Anterior cingulate cortex (tissue), 58 donors: ENCODE measurements around the gene RIOX2.
A peak's percentile ranks its signal among the peaks of the same experiment; 100 is the strongest.

Source experiments
- DNase-seq, 58 donors: peaks; one replicate each; lab custom pipeline; 2025; lab: John Stamatoyannopoulos, UW

Gene RIOX2

DNA sequence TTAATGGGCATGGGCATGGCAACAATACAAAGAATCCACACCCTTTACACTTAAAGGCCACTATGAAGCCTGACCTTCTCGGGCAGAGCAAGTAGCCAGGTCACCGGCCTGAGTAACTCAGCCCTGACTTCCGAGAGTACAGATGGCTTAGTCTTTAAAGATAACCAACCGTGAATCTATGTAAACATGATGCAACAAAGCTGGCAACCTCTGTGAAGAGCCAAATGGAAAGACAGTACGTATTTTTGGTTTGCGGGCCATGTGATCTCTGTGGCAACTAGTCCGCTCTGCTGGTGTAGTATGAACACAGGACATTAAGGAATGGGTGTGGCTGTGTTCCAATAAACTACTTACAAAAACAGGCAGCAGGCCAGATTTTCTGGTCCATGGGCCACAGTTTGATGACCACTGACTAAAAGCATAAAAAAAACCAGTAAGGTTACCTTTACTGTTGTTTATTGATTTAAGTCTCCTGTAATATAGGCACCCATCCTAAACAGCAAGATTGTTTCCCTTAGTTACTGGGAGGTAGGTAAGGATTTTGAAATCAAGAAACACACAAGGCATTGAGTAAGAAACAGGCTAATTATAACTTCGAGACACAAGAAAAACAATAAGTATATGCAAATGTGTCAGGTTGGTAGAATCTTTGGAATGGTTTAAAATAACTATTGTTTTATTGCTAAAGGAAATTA lies 14.5 kb downstream of the RIOX2 start:
- DNase-seq: no peak

DNA sequence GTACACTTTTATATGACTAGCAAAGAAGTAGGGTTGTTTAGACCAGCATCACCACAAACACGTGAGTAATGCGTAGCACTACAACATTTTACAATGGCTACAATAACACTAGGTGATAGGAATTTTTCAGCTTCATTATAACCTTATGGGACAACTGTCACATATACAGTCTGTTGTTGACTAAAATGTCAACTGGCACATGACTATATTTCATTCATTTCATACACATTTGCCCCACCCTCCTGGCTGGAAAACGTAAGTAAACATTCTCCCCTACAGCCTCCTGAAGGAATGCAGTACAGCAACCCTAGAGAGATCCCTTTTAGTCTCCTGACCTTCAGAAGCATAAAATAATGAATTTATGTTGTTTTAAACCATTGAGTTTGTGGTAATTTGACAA lies 16.2 kb downstream of the RIOX2 start:
- no peak for DNase-seq

DNA sequence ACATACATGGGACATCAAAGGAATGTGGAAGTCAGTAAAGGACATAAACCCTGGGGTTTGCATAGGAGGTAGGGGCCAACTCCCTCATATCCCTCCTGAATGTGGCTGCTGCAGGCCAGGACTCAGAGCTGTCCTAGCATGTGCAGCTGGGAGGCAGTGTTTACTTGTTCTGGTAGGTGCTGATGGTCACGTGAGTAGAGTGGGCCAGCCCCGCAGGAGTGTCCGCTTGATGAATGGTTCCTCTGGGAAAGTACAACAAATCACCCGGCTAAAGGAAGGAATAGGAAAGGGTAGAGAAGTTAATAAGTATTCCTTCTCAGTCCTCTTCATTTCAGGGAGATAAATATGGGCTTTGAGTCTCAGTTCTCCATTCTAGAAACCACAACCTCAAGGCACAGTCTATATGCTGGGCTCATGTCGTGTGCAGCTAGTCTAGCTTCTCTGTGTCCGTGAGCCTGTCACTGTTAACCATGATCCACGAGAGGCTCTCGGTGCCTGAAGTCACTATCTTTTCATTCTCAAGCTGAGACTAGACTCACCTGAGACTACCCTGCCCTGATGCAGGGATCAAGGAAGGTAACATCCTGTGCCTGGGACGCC lies 17.9 kb downstream of the RIOX2 start:
- no peak for DNase-seq

DNA sequence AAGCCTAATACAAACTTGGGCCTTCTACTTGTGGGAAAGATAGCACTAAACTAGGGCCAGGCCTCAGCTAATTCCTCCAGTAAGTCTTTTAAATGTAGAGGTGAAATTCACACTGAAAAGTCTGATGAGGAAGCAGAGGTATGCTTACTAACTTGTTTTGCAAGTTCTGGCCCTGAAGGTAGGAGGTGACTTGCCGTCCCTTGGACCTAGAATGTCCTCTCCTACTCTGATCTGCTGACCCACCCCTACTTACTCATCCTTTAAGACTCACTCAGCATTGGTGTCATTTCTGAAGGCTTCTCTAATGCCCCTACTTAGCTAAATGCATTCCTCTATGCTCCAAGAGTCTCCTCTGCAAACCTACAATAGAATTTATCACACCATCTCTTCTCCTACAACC lies 19.4 kb downstream of the RIOX2 start:
- DNase-seq: no peak

DNA sequence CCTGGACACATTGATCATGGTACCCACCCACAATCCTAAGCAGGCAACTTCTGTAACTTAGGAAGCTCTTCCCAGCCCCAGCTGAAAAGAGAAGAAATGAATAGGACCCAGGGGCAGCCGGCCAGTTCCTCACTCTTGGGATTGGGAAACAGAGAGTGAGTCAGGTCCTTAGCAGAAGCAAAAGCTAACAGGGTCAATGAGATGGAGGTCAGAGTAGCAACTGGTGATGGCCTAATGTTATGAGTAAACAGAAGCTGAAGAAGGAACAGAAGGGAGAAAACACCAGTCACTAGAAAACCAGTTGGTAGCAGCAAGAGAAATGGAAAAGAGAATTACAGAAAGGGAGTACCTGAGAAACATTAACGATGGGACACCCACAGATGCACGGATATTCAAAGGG lies 20.0 kb downstream of the RIOX2 start:
- DNase-seq: peak in 1 of 58 donors; percentile 10

DNA sequence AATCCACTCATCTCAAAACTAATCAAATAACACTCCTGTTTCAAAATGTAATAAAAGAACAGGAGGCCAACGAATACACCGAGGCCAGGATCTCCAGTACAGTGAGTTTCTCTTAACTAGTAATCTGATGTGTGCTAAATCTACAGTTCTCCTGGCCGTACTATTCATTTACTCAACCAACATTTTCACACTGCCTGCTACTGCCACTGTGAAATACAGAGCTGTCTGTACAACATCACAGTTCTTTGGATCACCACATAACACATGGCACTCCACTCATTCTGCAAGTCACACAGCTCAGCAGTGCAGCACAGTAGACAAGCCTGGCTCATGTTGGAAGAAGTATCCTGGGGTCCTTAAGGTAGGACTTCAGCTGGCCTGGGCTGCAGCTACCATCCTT lies 21.9 kb downstream of the RIOX2 start:
- DNase-seq: peak in 2 of 58 donors; percentile 8 to 23

DNA sequence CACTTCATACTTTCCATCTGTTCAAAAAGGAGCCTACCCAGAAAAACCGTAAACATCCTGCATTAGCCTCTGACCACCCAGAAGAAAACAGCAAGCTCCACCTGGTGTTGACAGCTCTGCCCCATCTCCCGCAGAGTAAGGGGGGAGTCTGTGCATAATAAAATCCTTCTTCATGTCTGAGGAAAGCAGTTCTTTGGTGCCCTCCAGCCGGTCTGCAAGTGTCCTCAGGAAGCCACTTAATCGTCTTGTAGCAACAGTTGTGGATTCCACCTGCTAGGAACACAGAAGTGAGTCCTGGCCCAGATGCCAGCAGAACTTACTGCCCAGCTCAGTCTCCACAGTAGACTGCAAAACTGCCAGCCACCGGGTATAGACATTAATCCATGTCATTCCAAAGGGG lies 22.5 kb downstream of the RIOX2 start:
- no peak for DNase-seq

DNA sequence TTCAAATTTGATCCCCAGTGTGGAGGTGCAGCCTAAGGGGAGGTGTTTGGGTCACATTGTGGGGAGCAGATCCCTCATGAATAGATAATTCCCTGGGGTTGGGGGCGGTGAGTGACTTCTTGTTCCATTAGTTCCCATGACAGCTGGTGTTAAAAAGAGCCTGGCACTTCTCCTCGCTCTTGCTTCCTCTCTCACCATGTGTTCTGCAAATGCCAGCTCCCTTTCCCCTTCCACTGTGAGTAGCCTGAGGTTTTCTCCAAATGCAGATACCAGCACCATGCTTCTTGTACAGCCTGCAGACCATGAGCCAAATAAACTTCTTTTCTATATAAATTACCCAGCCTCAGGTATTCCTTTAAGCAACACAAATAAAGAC lies 23.1 kb downstream of the RIOX2 start:
- peak in 6 of 58 donors; percentile 7 to 28 (median 18) for DNase-seq

DNA sequence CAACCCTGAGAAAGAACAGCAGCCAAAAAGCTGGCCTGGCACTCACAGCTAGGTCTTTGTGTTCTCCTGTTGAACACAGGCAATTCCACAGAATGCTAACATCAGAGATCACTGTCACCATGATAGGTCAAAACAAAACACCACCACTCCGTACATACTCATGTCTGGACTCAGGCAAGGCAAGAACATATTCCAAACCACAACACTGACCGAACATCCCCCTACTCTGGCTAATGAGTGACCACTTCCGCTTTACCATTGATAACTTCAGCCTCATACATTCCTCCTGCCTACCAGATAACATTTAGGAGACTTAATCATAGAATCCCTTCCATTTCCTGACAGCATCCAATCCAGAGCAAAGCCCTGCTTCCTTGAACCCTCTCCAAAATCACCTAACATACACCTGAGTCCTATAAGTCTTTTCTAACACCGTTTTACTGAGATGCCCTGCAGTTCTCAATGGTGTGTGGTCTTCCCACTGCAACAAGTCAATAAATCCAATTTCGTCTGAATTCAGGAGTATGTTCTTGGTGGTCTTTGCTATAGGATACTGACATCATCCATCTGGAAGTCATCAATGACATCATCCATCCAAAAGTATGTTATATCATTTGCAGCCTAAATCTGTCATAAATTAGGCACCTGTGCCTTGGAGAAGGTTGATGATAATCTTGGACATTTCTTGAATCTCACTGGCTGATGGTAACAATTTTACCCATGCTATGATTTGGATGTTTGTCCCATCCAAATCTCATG lies 23.7 kb downstream of the RIOX2 start:
- DNase-seq: no peak

DNA sequence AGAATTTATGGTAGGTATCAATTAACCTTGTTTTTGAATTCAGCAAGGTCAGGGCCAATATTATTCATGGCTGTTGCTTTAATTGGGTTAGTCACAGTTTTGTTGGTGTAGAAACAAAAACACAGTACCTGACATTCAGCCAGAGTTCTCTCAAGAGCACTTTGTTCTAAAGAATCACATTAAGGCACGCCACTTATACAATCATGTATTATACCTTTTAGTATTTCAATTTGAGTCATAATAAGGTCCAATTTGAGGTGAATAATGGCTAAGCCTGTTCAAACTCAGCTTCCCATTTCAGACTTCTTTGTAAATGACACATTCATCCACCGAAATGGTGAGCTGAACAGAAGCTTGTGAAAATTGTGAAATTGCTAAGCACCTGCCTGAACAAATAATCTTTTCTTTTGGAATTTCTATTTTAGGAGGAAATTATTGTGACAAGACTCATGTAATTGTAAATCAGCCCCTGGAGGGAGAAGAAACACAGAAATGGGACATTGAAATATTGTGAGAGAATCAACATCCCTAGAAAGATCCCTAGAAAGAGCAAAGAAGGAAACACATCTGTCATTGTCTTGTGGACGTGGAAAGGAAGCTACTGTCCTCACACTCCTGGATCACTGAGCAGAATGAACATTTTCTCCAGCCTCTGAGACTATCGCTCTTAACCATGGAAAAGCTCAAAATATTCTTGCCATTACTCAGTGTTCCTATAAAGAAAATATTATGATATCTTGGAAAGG lies 29.3 kb downstream of the RIOX2 start:
- DNase-seq: no peak

DNA sequence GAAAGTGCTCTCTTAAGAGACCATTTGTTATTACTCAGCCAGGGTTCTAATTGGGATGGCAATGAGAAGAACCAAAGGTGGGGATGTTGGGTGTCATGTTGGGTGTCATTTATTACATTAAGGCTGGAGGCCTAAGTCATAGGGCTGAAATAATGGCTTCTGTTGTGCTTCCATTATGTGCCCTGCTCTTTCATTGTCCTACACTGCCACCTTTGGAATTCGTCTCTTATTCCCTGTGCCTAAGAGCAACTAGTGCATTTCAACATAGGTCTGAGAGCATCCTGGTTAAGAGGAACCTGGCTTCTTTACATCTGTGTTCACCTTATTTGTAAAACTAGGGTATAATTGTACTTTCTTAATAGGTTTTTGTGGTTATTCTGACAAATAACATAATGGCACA lies 32.2 kb downstream of the RIOX2 start:
- DNase-seq: no peak

DNA sequence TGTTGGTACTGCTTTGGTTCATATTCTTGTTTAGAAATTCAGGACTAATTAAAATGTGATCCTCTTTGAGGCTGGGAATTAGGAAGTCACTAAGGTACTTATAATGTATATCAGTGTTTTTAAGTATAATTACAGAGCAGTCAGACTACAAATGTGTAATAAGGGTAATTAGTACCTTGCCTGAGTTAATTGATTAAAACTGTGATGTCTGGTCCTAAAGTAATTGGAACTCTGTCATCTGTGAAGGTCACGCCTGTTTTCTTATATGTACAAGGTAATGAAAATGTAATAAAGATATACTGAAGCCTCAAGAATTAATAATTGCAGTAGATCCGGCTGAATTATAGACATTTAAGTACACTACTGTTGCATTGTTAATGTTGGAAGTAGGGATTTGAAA lies 32.8 kb downstream of the RIOX2 start:
- no peak for DNase-seq

DNA sequence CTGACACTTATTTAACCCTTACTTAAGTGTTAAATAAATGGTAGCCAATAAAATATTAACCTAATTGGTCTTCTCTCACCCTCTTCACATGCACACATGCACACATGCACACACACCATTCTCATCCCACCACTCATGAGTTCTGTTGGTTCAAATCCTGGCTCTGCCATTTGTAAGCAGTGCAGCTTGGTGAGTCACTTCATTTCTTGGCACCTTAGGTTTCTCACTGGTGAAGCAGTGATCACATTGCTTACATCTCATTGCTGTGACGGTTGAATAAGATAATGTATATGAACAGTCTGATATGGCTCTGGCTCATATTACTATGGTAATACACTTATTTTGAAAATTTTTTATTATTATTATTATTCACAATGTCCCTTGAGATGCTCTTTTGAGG lies 33.8 kb downstream of the RIOX2 start:
- DNase-seq: no peak

DNA sequence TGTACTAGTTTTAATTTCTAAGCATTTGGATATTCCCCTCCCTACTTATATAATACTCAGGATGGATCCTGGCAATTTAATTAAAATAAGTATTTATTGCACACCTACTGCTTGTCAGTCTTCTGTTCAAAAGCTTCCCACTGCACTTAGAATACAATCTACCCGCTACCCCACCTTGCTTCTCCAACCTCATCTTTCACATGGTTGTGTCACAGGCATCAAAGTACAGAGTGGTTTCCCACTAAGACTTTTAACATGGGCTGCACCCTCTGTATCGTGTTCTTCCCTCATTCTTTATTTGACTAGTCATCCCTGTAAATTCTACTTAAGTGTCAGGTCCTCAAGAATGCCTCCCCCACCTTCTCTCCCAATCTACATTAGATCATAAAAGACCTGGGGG lies 35.0 kb downstream of the RIOX2 start:
- DNase-seq: no peak

DNA sequence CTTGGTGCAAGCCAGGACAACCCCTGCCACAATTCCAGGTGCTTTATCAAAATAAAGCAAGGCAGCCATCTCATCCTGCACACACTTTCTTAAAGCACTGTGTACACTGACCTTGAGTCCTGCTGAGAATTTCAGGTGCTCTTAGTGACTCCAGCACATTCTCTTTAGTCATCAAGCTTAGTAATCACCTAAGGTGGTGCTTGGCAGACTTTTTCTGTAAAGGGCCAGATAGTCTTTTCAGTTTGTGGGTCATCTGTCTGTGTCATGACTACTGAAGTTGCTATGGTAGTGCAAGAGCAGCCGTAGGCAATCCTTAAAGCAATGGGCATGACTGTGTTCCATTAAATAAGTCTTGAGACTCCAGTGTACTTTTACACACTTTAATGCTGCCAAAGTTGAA lies 36.4 kb downstream of the RIOX2 start:
- DNase-seq: no peak

DNA sequence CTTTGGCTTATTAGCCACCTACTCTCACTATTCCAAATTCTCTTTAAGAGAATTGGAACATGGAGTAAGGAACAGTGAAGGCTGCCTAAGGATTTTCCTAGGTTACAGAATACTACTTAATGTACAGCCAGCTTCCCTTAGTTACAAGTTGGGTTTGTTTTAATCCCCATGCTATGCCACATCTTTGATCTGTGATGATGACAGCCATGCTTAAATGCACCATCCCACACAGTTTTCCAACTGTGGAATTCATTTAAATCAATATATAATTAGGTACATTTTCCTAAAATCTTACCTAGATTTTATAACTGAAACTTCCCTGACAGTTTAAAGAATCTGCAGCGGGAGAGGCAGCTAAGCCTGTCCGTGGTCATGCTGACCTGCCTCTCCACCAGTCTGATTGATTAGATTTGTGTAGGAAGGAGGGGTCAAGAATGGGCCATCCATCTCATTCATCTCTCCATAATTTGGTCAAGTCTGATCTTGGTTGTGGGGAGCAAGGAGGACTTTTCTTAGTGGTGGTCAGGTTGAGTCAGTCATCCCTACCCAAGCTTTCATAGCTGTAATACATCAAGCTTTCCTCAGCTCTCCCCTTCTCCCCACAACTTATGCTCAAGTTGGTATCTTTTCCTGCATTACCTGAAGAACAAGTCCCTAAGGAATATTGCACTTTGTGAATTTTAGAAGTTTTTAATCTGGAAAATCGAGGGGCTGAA lies 37.1 kb downstream of the RIOX2 start:
- DNase-seq: no peak

DNA sequence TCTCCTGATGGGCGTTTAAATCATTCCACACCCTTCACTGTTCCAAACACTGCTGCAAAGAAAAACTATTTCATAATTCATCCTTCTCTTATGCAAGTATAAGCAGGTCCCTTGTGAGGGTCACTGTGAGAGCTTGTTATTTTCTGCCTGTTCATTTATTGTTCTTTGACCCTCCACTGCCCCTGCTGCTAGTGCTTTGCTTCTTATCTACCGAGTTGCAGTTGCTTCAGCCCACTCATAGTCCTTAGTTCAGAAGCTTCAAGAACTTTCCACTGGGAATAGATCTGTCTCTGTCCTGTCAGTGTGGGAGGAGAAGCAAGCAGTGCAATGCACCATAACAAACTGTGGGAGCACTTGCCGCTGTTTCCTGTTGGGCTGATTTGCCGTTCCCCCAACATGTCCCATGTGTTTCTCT lies 39.8 kb downstream of the RIOX2 start:
- DNase-seq: peak in 1 of 58 donors; percentile 22

DNA sequence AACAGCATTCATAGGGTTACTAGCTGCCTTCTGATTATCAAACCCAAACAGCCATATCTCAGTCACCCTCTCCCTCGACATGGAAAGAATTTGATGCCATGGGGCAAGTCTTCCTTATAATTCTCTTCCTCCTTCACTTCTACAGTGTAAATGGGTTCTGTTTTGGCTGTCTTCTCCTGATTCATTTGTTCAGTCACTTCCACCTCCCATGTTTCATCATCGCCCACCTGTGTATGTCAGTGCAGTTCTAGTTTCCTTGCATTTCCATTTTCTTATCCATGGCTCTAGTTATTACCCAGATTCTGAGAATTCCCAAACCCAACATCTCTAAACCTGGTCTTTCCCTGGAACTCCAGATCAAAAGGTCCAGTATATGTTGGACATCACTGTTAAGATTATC lies 41.0 kb downstream of the RIOX2 start:
- DNase-seq: no peak

DNA sequence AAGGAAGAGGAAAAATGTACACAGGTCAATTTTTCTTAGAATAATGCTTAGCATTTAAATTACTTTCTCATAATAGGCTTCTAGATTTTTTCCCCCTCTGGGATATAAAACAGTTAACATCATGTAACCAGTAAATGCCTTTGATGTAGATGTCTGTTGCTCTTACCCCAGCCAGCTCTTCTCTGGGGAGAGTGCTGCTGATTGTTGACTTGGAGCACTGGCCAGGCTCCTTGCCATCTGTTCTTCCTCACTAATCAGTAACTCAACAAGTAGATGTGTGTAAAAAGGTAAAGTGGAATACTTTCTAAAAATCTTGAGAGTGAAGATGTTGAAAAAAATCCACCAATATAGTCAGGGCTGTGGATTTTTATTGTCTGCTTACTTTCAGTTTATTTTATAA lies 42.2 kb downstream of the RIOX2 start:
- DNase-seq: no peak

DNA sequence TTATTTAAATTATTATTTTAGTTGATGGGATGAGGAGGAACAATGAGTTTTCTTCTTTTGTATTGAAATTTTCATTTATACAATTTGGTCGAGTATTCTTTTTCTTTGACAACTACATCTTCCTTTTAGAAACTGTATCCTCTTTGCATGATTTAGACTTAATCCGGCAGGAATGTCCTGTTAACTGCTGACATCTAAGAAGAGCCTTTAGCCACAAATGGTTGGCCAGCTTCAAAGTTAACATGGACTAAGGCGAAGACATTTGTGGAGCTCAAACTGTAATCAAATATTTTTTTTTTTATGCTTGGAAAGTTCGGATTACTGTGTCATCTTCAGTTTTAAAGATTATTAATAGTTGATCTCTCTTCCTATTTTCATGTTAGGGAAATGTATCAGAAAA lies 43.2 kb downstream of the RIOX2 start:
- DNase-seq: no peak

DNA sequence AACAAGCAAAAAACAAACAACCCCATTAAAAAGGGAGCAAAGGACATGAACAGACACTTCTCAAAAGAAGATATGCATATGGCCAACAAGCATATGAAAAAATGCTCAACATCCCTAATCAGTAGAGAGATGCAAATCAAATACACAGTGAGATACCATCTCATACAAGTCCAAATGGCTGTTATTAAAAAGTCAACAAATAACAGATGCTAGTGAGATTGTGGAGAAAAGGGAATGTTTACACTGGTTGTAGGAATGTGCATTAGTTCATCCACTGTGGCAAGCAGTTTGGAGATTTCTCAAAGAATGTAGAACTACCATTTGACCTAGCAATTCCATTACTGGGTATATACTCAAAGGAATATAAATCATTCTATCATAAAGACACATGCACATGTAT lies 44.5 kb downstream of the RIOX2 start:
- DNase-seq: no peak
